Lower leg skin (tissue), 3 donors: ENCODE results near the gene VWA8.

Experiments used
- POLR2A ChIP-seq, 2 donors: fragments of 450-650 bp; IDR thresholded peaks; one replicate each; pipeline ENCODE4 v1.6.1; 2016 to 2017; ENCODE audit warnings: antibody characterized with exemption in 2 of 2, mild to moderate bottlenecking in 1 of 2, moderate library complexity in 1 of 2
- TF ChIP-seq, protein P1 (sequence below), 3 donors: fragments of 450-650 bp; IDR thresholded peaks; one replicate each; pipeline ENCODE4 v1.5.1; 2016; ENCODE audit warnings: antibody characterized with exemption in 3 of 3, mild to moderate bottlenecking in 3 of 3, moderate library complexity in 2 of 3

DNA sequence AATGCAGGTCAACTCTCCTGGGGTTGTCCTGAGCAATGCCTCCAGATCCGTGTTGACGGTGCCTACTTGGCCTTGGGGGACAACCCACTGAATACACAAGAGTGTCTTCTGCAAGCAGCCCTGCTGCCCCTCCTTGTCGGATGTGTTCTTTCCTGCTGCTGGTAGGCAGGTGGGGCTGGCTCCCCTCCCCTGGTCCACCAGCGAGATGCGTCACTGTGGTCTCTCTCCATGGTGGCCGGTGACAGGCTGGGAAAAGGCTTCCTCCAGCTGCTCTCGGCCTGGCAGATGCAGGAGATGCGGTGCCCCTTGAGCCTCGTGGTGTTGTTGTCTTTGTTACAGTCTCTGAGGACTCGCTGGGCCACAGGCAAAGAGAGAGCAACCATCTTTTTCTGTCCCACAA lies 418.6 kb downstream of the VWA8 start:
- TF ChIP-seq, protein P1, sequence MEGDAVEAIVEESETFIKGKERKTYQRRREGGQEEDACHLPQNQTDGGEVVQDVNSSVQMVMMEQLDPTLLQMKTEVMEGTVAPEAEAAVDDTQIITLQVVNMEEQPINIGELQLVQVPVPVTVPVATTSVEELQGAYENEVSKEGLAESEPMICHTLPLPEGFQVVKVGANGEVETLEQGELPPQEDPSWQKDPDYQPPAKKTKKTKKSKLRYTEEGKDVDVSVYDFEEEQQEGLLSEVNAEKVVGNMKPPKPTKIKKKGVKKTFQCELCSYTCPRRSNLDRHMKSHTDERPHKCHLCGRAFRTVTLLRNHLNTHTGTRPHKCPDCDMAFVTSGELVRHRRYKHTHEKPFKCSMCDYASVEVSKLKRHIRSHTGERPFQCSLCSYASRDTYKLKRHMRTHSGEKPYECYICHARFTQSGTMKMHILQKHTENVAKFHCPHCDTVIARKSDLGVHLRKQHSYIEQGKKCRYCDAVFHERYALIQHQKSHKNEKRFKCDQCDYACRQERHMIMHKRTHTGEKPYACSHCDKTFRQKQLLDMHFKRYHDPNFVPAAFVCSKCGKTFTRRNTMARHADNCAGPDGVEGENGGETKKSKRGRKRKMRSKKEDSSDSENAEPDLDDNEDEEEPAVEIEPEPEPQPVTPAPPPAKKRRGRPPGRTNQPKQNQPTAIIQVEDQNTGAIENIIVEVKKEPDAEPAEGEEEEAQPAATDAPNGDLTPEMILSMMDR (IDR thresholded peaks at IDR 0.05): no peak
- no peak for TF ChIP-seq POLR2A (IDR thresholded peaks at IDR 0.05)
